DMS53 treated with DMSO at 0.1 percent for 48 hours (cell line): ENCODE measurements around the gene SIX2.

Source experiments
- DNase-seq: peaks from one replicate; lab custom pipeline; 2025; ENCODE audit not compliant: unreplicated experiment; lab: John Stamatoyannopoulos, UW

Gene SIX2

DNA sequence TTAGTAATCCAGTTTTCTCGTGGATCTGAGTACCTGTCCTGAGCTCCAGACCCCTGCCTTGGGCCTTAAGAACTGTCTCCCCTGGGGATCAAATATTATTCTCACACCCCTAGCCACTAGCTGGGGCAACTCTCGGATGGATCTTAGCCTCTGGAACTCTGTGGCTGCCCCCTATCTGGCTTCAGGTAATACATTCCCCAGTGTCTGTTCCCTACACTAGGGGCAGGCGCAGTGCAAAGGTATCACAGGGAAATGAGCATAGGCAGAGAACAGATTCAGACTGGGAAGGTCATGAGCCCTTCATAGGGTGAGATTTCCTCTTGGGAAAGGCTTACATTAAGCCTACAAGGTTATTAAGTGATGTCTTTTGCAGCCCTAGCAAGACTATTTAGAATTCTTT lies 11.2 kb upstream of the SIX2 start:
- no peak for DNase-seq

DNA sequence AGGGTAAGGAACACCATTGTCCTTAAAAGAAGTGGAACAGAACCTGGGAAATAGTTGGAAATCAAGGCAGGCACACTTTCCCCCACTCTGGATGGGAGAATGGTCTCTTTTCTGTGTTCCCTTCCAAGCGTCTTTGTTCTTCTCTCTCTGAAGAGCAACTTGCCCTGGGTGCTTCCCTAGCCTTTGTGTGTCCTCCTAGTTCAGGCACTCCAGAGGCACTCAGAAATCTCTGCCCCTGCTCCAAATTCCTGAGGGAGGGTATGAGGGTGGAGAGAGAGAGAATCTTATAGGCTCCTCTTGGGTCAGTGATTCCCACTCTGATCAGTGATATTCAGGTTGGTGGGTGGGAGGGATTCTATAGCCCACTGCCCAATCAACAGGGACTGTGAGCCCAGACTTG lies 8.8 kb upstream of the SIX2 start:
- DNase-seq: no peak

DNA sequence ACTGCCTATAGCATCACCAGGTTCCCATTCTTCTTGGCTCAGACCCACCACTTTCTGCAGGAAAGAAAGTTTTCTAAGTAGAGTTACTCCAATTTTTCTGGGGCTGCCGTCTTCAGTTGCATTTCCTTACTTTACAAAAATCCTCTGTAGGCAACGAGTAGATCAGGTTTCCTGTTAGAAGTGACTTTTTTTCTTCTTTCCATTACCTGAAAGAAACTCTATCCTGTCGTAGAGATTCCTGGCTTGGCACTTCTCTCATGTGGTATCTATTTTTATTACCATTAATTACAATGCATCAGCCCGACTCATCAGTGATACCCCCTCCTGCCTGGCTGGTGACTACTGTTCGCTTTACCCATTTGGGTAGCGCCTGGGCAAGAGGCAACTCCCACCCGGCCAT lies 5.6 kb upstream of the SIX2 start:
- no peak for DNase-seq

DNA sequence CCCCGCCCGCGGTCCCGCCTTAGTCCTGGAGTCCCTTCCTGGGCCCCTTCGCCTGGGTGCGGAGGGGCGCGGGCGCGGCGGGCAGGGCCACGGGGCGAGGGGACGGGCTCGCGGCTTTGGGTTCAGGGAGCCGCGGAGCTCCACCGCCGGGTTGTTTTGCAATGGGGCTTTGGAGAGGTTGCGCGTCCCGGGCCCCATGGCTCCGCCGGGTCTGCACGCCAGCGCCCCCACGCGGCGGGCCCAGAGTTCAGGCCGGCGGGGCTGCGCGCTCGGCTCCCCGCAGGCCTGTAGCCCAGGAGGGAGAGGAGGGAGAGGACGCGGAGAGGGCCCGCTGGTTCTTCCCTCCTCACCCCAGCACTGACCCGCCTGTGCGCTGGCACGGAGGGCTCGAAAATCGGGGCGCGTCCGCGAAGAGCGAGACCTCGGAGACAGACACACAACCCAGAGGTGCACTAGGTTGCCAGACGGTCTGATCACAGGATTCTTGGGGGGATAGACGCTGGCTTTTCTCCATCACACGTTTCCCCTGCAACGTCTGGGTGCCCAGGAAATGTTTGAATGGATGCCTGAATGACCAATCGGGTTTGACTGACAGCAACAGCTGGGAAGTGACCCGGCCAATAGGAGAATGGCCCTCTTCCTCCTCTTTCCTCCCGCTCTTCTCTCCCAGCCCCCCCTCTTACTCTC lies 4.9 kb upstream of the SIX2 start:
- peak; percentile 54 for DNase-seq

DNA sequence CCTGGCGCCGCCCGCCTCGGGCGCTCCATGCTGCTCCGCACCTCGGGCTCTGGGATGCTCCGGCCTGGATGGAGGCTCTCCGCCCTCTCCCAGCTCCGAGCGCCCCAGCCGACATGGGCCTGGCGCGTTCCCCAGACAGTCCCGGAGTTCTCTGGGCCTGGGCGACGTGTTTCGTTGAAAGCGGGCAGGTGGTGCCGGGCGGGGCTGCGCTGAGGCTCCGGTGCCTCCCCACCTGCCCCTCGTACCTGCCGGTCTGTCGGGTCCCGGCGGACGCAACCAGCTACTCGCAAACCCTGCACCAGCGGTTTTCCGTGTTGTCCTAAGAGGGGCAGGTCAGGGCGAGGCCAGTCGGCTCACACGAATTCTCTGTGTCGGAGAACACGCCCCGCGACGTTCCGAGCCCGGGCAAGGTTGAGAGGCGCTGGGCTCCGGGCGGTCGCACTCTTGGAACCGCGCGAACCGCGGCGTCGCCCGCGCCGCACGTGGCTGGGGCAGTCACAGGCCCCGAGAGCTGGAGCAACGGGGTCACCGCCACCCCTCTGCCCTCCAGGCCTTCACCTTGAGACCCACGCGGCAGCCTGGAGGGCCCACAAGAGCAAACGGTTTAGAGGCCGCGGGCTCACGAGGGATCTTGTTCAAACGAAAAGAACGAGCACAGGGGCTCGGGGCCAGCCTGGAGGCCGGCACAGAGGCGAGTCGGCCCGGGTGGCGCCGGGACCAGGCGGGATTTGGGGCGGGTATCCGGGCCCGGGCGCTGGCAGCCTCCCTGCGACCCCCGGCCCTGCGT lies 4.2 kb upstream of the SIX2 start:
- no peak for DNase-seq

DNA sequence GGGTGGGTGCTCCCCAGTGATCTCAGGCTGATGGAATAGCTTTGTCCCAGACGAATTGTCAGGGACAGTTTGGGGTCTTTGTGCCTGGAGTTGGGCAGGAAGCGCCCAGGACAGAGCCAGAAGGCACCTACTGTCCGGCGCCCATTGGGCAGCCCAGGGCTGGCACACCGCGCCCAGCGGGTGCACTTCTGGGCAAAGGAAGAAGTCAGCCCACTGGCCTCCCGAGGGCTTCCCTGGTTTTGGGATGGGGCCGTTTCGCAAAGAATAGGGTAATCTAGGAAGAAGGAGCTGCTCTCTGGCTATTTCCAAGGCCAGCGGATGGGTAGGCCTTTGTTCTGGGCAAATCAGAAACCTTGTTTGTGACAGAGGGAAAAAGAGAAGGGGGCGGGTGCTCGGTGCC lies 3.5 kb upstream of the SIX2 start:
- DNase-seq: no peak

DNA sequence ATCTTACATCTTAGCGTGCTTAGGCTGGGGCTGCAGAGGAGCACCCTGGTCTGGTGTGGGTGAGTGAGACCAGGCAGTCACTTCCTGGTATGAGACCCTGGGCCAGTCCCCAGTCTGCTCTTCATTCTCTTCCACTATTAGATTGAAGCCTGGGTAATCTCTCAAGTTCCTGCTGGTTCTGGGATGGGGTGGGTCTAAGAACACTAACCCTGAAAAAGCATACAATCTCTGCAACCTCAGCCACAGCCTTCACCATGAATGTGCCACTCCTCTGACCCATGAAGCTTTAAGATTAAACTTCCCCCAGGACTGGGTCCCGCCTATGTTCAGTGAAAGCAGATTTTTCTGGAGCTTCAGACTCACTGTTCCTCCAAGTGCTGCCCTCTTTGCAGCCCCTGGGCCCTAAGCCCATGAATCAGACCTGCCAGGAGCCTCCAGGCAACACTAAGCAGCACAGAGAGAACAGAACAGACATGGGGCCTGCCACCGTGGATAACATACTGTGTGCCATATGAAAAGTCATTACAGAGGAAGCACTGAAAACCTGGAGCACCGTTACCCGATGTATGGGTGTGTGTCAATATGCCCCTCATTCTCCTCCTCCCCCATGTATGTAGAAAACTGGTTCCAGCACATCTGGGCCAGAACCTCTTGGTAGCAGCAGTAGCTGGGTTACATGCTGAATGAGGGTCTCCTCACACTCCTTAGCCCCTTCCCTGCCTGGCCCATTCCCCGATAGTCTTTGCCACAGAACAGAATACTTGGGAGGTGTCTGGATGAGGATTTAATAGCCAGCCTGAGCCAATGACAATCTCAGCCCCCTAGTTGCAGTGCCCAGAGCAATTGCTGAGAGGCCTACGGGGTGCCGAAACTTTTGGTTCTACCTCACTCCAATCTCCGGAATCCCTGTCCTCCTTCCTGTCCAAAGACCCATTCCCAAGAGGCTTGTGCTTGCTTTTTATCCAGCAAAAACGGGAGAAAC lies 2.7 kb upstream of the SIX2 start:
- DNase-seq: no peak

DNA sequence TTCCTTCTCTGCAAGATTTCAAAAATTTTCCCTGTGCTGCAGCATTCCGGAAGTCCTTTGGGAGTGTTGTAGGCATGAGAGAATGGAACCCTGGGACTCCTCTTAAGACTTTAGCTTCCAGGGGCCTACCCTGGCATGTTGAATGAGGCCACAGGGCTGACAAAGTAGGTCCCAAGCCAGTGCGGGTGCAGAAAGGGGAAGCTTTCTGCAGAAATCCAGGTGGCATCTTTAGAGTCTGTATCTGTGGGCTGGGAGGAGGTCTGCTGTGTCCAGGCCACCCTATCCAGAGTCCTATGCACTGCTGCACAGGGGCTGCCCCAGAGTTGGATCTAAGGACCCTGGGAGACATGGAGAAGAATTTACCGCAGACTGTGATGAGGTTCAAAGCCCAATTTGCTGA lies 1.9 kb upstream of the SIX2 start:
- no peak for DNase-seq

DNA sequence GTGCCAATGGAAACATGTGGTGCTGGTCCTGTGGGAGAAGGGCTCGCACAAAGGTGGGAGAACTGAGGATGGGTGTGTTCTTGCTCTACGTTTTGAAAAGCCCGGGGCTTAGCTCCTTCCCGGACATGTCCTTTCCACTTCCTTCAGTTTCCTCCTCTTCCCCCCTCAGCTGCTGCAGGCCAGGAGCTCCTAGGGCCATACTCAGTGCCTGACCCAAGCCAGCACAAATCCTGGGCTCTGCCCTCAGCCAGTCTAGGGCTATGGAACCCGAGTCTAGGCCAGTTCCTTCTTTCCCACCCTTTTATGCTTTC lies 1.4 kb upstream of the SIX2 start:
- no peak for DNase-seq

DNA sequence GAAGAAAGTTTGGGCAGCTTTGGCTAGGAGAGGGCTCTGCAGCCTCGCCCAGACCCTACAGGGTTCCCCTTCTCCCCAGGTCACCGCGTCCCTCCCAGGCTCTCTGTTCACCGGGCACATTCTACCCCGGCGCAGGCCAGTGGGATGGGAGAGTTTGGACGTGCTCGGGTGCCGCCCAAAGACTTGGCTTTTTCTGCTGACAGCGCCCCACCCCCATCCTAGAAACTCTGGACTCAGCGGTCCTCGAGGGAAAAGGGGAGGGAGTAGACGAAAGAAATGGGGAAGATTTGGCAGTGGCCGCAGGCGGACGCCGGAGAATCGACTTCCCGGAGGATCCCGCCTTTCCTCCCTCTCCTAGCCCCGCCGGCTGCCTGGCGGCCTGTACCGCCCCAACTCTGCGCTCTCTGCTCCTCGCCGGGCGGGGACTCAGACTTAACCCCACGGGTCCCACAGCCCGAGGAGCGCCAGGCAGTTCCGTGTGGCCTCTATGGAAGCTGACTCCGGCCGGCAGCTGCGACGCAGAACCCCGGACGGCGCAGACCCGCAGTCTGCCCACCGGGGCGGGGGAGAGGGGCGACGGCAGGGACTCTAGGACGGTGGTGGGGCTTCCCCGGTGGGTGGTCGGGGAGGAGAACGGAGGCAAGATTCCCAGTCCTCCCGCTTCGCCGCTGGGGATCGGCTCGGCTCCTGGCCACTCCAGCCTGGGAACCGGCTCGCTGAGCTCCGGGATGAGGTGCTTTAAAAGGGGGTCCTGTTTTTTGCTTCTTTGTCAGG lies 863 bp upstream of the SIX2 start:
- peak; percentile 50 for DNase-seq

DNA sequence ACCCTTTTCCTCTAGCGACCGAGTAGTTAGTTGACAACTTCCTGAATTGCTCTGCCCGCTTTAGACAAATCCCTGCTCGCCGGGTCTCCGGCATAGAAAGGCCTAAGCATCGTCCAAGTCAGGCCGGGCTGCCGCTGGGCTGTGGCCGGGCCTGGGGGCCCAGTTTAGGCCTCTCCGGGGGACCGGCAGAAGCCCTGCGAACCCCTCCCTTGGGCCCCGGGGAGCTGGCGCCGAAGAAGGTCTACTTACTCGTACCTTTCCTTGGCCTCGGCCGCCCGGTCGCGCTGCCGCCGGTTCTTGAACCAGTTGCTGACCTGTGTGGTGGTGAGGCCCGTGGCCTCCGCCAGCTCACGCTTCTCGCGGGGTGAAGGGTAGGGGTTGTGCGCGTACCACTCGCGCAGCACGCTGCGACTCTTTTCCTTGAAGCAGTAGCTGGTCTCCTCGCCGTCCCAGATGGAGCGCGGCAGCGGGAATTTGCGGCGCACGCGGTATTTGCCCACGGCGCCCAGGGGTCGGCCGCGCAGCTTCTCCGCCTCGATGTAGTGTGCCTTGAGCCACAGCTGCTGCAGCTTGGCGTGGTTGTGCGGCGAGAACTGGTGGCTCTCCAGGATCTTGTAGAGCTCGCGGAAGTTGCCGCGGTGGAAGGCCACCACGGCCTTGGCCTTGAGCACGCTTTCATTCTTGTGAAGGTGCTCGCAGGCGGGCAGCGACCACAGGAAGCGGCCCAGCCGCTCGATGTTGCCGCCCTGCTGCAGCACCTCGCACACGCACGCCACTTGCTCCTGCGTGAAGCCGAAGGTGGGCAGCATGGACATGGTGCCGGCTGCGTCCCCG lies 739 bp downstream of the SIX2 start:
- DNase-seq: peak; percentile 30

DNA sequence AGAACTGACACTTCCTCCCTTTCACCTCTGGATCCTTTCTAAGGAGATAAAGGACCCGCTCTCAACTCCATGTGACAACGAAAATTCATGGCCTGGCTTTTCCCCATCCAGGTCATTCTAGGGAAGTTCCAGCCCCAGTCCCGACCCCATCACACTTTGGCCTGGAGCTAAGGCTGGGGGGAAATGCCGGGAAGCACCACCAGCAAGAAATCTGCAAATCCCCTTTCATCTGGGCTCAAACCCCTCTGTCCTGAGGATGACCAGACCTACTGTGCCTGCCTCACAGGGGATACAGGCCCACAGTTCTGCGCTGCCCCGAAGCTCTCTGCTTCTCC lies 1.3 kb downstream of the SIX2 start:
- no peak for DNase-seq

DNA sequence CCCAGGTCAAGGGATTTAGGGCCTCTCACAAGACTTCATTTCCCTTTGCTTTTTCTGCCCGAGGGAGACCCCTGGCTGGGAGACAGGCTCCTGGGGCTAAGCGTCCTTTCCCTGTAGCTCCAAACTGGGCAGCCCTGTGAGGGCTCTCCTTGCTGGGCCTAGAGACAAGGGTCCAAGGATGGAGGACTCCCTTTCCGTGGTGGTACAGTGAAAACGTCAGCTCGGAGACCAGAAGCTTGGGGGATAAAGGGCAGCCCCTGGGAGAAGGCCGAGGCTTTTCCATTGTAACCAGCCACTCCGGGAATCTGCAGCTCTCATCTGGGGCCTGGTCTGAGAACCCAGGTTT lies 2.3 kb downstream of the SIX2 start:
- no peak for DNase-seq

DNA sequence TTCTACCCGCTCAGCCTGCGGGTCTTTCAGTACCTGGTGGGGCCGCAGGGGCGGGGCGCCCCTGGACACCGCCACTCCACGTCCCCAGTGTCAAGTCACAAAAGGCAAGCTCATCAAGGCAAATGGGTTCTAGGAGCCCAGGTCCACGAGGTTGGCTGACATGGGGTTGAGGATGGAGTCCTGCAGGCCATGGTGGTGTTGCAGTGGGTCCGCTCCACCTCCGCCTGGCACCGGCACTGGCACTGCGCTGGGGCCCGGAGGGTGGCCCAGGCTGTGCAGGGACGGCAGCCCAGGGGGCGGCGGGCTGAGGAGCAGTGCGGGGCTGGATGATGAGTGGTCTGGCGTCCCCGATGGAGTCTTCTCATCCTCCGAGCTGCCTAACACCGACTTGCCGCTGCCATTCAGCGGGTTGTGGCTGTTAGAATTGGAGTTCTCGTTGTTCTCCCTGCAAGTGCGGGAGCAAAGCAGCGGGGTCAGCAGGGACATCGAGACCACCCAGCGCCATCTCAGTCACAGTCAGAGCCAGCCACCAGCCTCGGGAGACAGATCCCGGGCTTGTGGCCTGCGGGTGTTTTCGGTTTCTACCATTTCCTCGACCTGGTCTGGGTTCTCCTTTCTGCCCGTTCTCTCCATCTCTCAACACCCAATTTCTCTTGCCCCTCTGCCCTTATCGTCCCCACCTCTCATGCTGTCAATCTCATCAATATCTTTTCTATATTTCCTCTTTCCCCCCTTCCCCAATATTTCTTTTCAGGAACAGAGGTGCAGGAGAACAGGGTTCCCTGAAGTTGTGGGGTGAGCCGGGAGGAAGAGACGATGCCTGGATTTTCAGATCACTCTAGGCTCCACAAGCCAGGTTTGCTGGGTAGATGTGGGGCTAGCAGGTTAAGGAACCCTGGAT lies 3.0 kb downstream of the SIX2 start:
- DNase-seq: no peak

DNA sequence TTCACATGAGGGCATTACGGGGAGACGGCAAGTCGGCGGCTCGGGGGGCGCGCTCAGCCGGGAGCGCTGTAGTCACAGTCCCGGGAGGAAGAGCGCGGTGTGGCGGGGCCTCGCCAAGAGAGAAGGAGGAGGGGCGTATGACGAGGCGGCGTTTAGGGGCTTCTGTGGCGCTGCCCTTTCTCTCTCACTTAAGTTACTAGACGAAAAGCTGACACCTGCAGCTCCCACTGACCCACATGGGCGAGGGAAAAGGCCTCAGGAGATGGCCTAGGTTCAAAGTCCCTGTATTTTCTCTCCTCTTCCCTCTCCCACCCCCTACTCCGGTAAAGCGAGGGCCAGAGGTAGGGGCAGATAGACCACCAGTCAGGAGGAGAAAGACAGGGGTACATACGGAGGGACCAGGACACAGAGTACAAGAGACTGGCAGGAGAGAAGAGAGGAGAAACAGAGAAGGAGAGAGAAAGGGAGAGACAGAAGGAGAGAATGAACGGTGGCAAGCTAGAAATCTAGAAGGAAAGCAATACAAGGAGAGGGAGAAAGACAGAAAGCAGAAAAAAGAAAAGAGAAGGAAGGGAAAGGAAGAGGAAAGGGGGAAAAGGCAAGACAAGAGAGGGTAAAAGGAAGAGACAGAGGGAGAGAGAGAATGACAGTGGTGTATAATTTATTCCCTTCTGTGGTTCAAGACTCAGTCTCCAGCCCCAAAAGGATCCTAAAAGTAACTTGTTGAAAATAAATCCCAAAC lies 3.8 kb downstream of the SIX2 start:
- no peak for DNase-seq

DNA sequence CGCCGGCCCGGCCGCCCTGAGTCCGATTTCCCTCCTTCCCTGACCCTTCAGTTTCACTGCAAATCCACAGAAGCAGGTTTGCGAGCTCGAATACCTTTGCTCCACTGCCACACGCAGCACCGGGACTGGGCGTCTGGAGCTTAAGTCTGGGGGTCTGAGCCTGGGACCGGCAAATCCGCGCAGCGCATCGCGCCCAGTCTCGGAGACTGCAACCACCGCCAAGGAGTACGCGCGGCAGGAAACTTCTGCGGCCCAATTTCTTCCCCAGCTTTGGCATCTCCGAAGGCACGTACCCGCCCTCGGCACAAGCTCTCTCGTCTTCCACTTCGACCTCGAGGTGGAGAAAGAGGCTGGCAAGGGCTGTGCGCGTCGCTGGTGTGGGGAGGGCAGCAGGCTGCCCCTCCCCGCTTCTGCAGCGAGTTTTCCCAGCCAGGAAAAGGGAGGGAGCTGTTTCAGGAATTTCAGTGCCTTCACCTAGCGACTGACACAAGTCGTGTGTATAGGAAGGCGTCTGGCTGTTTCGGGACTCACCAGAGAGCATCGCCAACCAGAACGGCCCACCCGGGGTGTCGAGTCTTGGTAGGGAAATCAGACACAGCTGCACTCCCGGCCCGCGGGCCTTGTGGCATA lies 4.6 kb downstream of the SIX2 start:
- DNase-seq: no peak

DNA sequence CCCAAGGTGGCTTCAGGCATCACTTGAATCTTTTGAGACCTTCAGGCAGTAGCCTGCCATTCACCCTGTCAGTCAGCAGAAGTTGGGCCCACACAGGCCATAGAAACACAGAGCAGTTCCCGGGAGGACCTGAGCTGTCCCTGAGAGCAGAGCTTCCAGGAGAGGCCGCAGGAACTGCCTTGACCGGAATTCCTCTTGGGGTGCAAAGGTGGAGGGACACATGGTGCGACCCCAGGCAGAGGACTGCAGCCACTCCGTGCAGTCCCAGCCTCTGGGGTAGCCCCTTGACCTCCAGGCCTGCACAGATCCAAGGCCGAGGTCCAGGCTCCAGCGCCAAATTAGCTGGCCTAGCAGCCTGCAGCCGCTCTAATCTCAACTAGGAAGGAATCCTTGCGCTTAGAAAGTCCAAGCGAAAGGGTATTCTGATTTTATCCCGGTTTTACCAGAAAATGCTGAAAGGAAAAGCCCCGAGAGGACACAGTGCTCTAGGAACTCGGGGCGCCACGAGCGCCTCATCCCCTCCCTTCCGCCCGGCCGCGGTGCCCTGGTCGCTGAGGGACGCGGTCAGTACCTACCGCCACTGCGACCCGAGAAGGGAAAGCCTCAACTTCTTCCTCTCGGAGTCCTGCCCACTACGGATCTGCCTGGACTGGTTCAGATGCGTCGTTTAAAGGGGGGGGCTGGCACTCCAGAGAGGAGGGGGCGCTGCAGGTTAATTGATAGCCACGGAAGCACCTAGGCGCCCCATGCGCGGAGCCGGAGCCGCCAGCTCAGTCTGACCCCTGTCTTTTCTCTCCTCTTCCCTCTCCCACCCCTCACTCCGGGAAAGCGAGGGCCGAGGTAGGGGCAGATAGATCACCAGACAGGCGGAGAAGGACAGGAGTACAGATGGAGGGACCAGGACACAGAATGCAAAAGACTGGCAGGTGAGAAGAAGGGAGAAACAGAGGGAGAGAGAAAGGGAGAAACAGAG lies 5.4 kb downstream of the SIX2 start:
- no peak for DNase-seq
